Erythroblast (primary cell): Measurements from ENCODE around the gene PDIA5.

ENCODE experiments used
- GATA1 ChIP-seq: IDR thresholded peaks from 2 replicates; pipeline ENCODE4 v1.6.1; 2011; ENCODE audit warnings: low read depth, mild to moderate bottlenecking, control low read depth, low read length, moderate library complexity
- POLR2A ChIP-seq: IDR thresholded peaks from 2 replicates; pipeline ENCODE4 v1.6.1; 2011; ENCODE audit warnings: mild to moderate bottlenecking, low read length

GRCh38 chr3:123134671-123135070 lies 67.8 kb downstream of the PDIA5 start:
- TF ChIP-seq POLR2A: no peak
- TF ChIP-seq GATA1: no peak
